Left cardiac atrium (tissue), 4 donors: ENCODE data around the gene EGLN3. TPM values are rescaled to one million over a fixed set of nuclear protein-coding genes. Genes with fewer than 3 reads are reported as not detected.
"Not testable (repeated sequence)": the region's sequence is repeated elsewhere in the genome, so short reads cannot be mapped to it uniquely, and the experiment has no call there.

ENCODE experiments used
- ATAC-seq, 2 donors: fragments of 200-7000 bp; cut with Tn5 transposase; one replicate each; pipeline ENCODE4 v1.9.1; 2020; ENCODE audit warnings: mild to moderate bottlenecking in 2 of 2, moderate library complexity in 2 of 2
- DNase-seq: peaks from one replicate; pipeline ENCODE4 v3.0.0-alpha.2; 2020
- intact Hi-C, 2 donors: fragments of 100-400 bp; cut with DNase I; formaldehyde crosslinking; loops; one replicate each; pipeline versions ENCODE4 v1.14.1 to v1.15.1; 2022 to 2023
- total RNA-seq, 2 donors: library from RNA; stranded (reverse); fragmentation: NEBNext Ultra II Directional; extraction: Animal tissue kit (Norgen Biotek cat#: 25700); gene quantifications; one replicate each; pipeline ENCODE4 v1.2.1, GENCODE V29; 2021
- donor health status: DM: no; HTN: yes; CAD: no.
- donor health status: DM: no; HTN: yes; CAD: no; lungs with severe emphysema.
- donor health status: DM: yes; HTN: yes; CAD: no.
- donor health status: Dilated cardiomyopathy.

The EGLN3 gene
- total RNA-seq, 2 donors from 2014 or later = 73.1 to 116 TPM

DNA sequence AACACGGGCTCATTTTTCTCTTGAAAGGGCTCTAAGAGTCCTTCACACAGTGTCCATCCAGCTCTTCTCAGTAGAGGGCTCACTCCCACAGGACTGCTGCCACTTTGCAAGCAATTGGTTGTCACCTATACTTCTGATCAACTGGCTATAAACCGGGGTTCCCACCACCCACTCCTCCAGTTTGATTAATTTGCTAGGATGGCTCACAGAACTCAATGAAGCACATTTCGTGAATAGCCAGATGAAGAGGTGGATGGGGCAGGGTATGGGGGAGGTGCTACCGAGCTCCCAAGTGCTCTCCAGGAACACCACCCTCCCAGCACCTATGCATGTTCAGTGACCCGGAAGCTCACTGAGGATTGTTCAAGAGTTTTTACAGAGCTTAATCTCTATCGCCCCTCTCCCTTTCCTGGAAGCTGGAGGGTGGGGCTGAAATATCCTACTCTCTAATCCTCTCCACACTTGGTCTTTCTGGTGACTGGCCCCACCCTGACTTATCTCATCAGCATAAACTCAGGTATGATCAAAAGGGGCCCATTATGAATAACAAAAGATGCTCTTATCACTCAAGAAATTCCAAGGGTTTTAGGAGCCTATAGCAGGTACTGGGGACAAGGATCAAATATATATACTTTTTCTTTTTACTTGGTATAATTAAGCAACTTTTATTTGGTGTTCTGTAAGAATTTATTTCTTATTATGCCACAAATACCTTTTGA, 13.9 kb upstream of the EGLN3 start:
- intact Hi-C loops = no loop called here
- no peak for DNase-seq
- ATAC-seq = no peak

DNA sequence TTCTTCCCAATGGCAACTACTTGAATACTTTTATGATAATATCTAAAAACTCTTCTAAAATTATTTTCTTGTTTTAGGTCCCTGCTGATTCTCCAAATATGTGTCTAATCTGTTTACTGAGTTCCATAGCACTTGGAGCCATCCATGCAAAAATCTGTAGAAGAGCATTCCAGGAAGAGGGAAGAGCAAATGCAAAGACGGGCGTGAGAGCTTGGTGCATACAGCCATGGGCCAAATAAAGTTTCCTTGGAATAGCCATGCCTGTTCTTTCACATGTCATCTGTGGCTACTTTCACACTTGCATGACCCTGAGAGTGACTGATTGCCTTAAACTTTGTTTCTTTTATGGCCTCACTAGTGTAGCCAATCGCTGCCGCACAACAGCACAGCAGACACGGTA, 13.0 kb upstream of the EGLN3 start:
- ATAC-seq (no peak), DNase-seq (no peak)
- intact Hi-C loops = no loop called here

DNA sequence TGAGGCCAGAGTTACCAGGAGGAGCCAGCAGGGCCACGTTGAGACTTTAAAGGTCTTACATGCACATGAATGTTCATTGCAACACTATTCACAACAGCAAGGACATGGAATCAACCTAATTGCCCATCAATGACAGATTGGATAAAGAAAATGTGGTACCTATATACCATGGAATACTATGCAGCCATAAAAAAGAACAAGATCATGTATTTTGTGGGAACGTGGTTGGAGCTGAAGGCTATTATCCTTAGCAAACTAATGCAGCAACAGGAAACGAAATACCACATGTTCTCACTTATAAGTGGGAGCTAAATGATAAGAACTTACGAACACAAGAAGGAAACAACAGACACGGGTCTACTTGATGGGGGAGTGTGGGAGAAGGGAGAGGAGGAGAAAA, 11.6 kb upstream of the EGLN3 start:
- DNase-seq, intact Hi-C loops, ATAC-seq: not testable (repeated sequence)

DNA sequence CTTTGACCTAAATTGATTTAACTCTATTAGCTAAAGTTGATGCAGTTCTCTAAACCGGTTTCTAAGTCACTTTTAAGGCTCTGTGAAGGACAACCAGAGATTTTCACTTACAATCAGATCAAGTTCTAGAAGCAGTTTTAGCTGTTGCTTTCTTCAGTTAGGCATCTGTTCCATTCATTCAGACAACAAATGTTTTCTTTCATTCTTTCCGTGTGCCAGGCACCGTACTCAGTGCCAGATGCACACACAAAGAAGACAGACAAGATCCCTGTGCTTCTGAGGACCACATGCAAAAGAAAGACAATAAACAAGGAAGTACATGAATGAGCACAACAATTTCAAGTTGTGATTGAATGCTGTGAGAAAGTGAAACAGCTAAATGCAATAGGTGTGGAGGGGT, 11.1 kb upstream of the EGLN3 start:
- intact Hi-C loops = no loop called here
- DNase-seq = no peak
- no peak for ATAC-seq

DNA sequence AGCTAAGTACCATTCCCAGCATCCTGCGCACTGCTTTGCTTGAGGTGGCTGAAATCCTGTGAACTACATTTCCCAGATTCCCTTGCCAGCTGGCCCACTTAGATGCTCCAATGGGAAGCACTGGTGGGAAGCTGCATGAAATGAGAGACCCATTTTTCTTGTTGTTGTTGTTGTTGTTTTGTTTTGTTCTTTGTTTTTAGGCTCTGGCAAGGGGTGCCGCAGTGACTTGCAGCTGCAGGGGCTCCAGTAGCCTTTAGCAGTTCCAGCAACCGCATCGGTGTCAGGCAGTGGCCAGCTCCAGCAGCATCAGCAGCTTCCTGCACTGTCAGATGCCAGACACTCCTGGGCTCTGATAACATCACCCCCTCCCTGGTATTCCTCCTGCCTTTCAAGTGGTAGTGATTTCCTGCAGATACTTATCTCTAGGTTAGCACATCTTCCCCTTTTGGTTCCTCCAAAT, 8.8 kb upstream of the EGLN3 start:
- intact Hi-C loops = no loop called here
- ATAC-seq (peak in 1 of 2 donors; percentile 60), DNase-seq (no peak)

DNA sequence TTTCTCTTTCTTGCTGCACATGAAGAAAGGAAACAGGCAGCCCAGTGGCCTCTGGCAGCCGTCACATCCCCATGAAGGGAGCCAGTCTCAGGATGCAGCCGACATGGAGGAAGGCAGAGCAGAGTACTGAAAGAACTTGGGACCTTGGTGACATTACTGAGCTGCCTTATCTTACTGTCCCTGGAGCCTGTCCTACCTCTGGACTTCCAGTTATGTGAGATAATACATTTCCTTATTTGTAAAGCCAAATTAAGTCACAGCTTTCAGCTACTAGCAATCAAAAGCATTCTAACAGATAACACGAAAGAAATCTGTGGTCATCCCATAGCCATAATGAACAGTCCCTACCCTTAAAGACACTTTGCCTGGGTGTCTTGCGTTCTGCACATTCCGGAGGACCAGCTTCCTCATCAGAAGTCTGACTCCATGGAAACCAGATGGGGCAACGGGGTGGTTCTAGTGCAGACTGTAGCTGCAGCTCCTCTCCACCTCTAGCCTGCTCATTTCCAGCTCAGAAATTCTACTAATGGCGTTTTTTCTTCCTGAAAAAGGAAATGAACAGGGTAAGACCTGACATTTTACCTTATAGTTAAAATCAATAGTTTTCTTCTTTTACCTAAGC, 7.8 kb upstream of the EGLN3 start:
- intact Hi-C loops = no loop called here
- DNase-seq (no peak), ATAC-seq (peak; percentile 27 to 67)

DNA sequence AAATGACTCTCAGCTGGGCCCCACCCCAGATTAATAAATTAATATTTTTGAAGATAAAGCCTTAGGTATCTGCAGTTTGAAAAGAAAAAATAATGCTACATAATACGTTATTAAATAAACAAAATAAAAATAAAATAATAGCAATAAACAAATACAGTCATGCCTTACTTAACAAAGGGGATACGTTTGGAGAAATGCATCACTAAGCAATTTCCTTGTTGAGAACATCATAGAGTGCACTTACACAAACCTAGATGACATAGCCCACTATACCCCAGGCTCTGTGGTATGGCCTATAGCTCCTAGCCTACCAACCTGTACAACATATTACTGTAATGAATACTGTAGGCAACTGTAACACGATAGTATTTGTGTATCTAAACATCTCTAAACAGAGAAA, 7.1 kb upstream of the EGLN3 start:
- intact Hi-C loops = no loop called here
- no peak for ATAC-seq
- no peak for DNase-seq

DNA sequence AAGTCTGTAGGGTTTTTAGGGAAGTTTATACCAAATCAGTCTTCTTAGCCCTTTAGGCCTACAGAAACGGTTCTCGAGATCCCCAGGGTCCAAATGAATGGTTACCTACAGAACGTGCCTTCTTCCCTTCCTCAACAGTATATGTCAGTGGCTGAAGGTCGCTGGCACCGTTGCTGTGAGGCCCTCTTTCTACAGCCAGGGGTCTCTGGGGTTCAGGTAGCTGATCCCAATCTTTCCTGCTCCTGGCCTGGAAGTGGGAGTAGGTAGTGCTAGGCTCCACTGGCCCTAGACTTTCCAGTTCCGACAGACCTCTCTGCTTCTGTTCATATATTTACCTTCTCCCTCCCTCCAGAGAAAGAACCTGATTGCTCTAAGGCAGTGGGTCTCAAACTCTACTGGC, 6.4 kb upstream of the EGLN3 start:
- DNase-seq (no peak), ATAC-seq (no peak)
- intact Hi-C loops = no loop called here

DNA sequence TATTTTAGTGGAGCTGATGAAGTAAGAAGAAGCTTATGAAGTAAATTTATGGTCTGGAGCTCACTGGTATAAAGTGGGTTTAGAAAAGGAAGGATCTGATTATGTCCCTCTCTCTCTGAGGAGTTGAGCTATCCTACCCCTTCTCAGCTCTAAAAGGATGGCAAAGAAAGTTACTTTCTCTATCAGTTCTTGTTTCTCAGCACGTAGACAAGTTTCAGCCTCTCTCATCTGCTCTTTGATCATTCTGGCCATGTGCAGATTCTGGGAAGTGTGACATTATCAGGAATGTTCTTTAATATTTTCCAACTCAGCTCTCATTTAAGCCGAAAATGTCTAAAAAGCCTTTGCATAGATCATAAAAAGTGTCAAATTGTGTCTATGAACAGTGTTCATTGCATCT, 5.8 kb upstream of the EGLN3 start:
- DNase-seq = no peak
- intact Hi-C loops = no loop called here
- no peak for ATAC-seq

DNA sequence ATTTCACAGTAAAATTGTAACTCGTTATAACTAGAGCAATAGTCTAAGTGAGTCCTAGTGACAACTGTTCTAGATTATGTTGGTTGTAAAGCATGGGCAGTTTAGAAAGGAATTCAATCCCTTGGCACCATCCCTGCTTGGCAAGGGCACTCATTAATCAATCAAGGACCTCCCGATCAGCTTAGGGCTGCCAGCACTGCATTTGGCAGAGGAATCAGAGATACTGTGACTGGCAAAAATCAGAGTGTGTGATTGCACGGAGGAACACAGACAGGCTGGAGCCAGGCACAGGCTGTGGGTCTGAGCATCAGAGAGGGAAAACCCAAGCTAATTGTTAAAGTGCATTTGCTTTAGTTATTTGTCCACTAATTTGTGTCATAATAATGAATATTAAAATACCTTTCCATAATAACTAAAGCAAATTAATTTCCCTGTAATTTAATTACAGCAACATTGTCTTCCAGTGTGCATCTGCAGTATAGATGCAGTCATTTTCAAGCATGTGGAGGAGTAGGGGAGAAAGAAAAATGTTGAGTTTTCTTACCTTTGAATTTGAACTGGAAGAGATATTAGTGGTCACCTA, 3.2 kb upstream of the EGLN3 start:
- ATAC-seq = no peak

DNA sequence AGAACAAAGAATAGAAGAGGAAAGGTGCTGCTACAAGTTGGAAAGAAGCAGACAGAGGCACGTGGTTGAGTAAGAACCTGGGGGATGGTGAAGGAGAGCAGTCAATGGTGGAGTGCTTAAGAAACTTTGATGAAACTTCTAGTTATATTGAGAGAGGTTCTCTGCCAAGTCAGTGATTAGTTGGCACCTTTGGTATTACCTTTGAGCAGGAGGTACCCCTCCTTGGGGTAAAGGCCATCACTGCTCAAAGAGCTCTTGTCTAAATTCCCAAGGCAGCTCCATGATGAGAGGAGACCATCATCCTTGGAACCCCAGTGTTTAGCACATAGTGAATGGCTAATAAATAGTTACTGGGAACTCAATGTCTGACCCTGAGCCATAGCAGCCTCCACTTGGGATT, 1.7 kb upstream of the EGLN3 start:
- no peak for DNase-seq
- no peak for ATAC-seq
- intact Hi-C loops = loop anchor here in 1 of 2 donors (5.0 kb wide), 1 partner anchor 135 kb away; no protein-coding TSS in a partner anchor

More for the DNA sequence above, 3.2 kb upstream of the EGLN3 start:
- no peak for DNase-seq
- intact Hi-C loops = loop anchor here in 1 of 2 donors (5.0 kb wide), 1 partner anchor 133 kb away; no protein-coding TSS in a partner anchor

DNA sequence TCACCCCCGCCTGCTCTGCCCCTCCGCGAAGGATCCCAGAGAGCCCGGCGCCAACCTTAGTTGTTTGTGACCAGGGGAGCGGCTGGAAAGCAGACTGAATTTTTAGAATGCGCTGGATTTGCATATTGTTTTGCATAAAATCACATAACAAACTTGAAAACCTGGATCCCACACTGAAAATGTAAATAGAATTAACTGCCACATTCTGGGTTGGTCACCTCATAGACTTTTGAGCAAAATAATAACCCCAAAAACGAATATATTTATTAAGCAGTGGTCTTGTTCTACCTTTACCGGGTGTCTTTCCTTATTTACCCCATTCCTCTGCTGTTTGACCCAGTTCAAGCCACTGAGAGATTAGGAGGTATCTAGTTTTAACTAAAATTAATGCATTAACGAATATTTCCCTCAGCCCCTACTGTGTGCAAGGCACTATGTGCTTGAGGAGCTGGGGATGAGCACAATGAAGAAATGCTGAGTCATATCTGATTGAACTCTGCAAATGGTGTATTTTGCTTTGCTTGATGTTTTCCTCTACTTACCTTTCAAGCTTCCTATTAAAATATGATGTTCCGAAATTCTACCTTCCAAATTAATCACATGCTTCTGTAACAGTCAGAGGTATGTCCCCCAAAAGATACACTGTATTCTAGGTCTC, 438 bp upstream of the EGLN3 start:
- DNase-seq (no peak), ATAC-seq (no peak)
- intact Hi-C loops = loop anchor here in 1 of 2 donors (5.0 kb wide), 1 partner anchor 136 kb away; no protein-coding TSS in a partner anchor

DNA sequence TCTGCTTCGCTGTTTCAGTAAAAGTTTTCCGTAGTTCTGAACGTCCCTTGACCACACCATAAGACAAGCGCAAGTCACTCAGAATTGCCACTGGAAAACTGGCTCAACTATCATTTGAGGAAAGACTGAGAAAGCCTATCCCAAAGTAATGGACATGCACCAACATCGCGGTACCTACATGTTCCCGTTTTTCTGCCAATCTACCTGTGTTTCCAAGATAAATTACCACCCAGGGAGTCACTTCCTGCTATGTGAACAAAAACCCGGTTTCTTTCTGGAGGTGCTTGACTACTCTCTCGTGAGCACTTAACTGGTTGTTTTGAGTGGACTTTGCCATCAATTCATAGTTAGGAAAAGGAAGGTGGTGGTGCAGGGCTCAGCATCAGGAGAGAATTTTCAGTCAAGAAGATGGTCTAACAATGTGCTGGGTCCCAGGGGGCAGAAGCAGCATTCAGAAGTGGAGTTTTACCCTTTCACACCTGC, 1.4 kb downstream of the EGLN3 start:
- intact Hi-C loops = loop anchor here in 1 of 2 donors (5.0 kb wide), 1 partner anchor 278 kb away; no protein-coding TSS in a partner anchor
- ATAC-seq (no peak), DNase-seq (no peak)

DNA sequence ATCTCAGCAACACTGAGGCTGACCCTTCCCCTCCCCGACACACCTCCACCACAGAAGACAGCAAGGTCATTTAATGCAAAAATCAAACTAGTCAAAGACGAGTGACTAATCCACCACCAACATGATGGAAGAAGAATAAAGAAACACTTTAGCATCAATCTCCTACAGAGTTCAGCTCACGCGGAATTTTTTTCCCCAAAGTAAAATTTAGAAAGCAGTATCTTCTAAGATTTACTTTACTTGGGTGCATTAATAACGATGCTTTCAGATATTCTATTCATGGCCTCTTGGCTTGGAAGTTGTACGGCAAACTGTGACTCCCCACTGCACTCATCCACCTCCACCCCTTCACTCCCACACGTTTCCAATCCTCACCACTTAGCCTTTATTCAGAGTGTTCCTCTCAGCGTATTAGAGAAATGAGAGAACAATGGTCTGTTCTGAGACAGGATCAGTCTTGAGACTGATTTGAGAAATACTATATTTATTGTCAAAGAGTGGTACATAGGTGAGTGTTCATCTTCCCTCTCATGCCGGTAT, 1.9 kb downstream of the EGLN3 start:
- ATAC-seq (peak in 1 of 2 donors; percentile 10), DNase-seq (no peak)
- intact Hi-C loops = loop anchor here in 1 of 2 donors (5.0 kb wide), 1 partner anchor 278 kb away; no protein-coding TSS in a partner anchor

DNA sequence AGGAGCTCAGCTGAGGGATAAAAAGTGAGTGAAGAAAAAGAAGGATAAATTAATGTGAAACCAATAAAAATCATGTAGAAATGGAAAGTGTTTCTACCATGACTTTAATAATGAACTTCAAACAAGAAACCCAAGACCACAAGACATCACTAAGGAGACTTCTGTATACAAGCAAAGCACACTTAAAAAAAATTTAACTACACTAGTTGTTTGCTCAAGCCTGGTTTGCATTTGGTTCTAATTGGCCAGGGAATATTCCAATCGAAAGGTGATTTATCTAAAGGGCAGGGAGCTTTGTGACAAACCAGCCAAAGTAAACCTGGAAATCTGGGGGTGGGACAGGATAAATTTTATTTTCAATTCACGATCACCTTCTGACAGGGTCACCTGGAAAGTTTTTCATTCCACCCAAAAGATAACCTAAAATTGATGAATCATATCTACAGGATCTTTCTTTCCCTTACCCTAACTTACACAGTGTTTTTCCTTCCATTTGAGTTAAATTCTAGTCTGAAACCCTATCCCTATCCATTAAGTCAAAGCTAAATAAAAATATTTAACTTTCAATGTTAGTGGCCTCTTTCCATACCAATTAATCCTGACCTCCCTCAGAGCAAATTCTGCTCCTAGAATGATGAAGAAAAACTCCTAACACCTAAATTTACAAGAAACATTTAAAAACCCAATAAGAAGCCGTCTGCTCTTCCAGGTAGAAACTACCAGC, 2.6 kb downstream of the EGLN3 start:
- no peak for ATAC-seq
- intact Hi-C loops = loop anchor here in 1 of 2 donors (5.0 kb wide), 1 partner anchor 279 kb away; no protein-coding TSS in a partner anchor
- no peak for DNase-seq

DNA sequence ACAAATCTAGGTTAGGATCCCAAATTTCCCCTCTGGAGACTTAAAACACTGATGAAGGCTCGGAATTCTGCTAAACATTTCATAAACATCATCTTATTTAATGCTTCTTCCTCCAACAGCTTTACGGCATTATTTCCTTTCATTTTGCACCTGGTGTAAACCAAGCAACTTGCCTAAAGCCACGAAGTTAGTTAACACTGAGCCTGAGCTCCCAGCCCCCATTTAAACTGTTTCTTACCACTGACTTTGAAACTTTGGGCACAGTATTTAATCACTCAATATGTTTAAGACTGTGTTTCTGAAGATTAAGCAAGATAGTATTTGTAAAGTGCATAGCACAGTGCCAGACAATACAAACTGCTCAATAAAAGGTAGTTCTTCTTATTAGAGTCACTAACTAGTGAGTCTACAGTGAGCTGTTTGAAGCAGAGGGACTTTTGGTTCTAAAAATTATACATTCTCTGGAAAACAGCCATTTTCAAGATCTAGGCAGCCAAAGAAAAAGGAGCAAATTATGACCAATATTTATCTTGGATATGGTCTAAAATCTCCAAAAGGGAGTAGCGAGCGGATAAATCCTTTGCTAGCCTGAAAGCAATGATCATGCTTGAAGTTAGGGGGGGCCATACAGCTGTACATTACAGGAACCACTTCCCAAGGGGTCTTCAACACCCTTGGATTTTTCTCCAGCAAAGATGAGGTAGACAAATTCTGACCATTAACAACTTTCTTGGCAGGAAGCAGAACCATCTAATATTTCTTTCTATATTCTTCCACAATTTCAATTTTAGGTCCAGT, 4.0 kb downstream of the EGLN3 start:
- intact Hi-C loops = loop anchor here in 1 of 2 donors (5.0 kb wide), 1 partner anchor 280 kb away; no protein-coding TSS in a partner anchor
- DNase-seq (no peak), ATAC-seq (no peak)

DNA sequence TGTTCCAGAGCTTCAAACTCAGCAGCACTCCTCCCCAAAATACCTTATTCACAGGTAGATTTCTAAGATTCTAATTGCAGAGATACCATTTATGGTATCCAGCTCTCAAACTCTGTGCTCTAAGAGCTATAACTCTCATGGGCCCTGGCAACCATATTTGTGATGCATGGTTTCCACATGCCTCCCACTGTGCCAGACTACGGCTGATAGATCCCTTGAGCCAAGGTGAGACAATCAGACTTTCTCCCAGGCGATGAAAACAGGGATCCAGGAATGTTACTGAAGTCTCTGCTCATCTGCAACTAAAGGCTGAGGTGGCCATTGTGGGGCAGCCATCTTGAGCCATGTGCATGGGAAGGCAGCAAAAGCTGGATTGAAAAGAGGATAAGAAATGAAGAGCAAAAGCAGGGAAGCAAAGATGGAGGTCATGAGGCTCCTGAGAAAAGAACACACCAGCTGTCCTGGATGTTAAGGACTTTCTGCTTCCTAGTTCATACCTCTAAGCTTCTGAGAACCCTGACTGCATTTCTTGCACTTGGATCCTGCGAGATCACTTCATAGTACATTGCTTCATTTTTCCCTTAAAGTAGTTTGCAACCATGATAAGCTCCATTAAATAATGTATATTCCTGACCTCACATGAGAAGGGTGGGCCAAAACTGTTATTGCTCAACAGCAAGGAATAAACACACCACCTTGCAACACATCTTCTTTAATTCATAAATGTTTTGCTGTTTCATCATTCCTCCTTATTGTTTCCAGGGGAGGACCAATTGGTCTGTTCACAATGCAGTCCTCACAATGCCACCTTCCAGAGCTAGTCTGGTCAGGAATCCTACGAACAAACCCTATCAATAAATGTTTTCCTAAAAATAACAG, 5.4 kb downstream of the EGLN3 start:
- ATAC-seq = no peak
- no peak for DNase-seq
- intact Hi-C loops = loop anchor here in 1 of 2 donors (5.0 kb wide), 1 partner anchor 282 kb away; no protein-coding TSS in a partner anchor
